K562 (cell line): ENCODE data around the gene NFATC3. TPM values are rescaled to one million over a fixed set of nuclear protein-coding genes. Genes with fewer than 3 reads are reported as not detected.

Experiments
- ATAC-seq: fragments of 200-7000 bp; cut with Tn5 transposase; 3 replicates; pipeline ENCODE4 v1.9.1; 2020; ENCODE audit warnings: moderate library complexity
- BruUV-seq: library from RNA; stranded (reverse); fragments of 400-500 nt; replicated peaks from 2 replicates; lab custom pipeline; 2021; lab: Mats Ljungman, UMichigan
- CTCF ChIA-PET: fragments of 300-600 bp; formaldehyde crosslinking; extraction: SDS; loops from one replicate; lab custom pipeline; 2021; ENCODE audit warnings: low intra/inter-chr PET ratio; lab: Yijun Ruan, JAX
- POLR2A ChIA-PET: fragments of 300-600, 350-650 bp; sonication (Branson Sonifier 250); formaldehyde crosslinking; extraction: SDS; loops from one replicate; lab custom pipeline; 2021; ENCODE audit warnings: antibody characterized with exemption, inconsistent platforms; lab: Yijun Ruan, JAX
- DNase-seq, 4 experiments: peaks; one replicate each; pipeline versions ENCODE4 v3.0.0 to v3.0.0-alpha.2; 2011 to 2018; ENCODE audit warnings: low spot score in 3 of 4, mixed read lengths in 3 of 4; ENCODE audit errors: extremely low read depth in 1 of 4
- FAIRE-seq: peaks from 2 replicates; lab custom pipeline; 2011; peaks lifted over from hg19 to GRCh38; lab: Jason Lieb, UNC
- H2AFZ ChIP-seq: 2 replicates; pipeline ENCODE4 v1.6.0; 2011; ENCODE audit warnings: low read depth, low read length, control low read depth, inconsistent platforms
- H3K27ac ChIP-seq: fragments of 200-600 bp; 3 replicates; pipeline ENCODE4 v1.8.0; 2011; ENCODE audit warnings: low read depth, mild to moderate bottlenecking, control low read depth, inconsistent platforms, low read length, moderate library complexity, mixed read lengths; ENCODE audit errors: extremely low read depth
- H3K27me3 ChIP-seq, 2 experiments: fragments of 300-600 bp in 1 of 2; 2 replicates in 1 of 2; 3 replicates in 1 of 2; pipeline versions ENCODE4 v1.6.0 to v1.8.0; 2011; ENCODE audit warnings: inconsistent platforms in 2 of 2, low read length in 2 of 2, mild to moderate bottlenecking in 1 of 2, mixed read lengths in 1 of 2, moderate library complexity in 1 of 2; ENCODE audit not compliant: control insufficient read depth in 2 of 2, insufficient read depth in 2 of 2
- H3K36me3 ChIP-seq: fragments of 300-600 bp; 3 replicates; pipeline ENCODE4 v1.8.0; 2011; ENCODE audit warnings: mild to moderate bottlenecking, low read length, inconsistent platforms; ENCODE audit not compliant: control insufficient read depth, insufficient read depth
- H3K4me1 ChIP-seq, 2 experiments: fragments of 200-600 bp in 1 of 2; replicated peaks in 1 of 2; 2 replicates in 1 of 2; 3 replicates in 1 of 2; pipeline versions ENCODE4 v1.5.1 to v1.8.0; 2011; ENCODE audit warnings: inconsistent platforms in 2 of 2, low read length in 2 of 2, mild to moderate bottlenecking in 1 of 2, mixed read lengths in 1 of 2, moderate library complexity in 1 of 2; ENCODE audit not compliant: control insufficient read depth in 2 of 2, insufficient read depth in 2 of 2
- H3K4me2 ChIP-seq: 2 replicates; pipeline ENCODE4 v1.6.1; 2011; ENCODE audit warnings: low read length, control low read depth, inconsistent platforms, mixed read lengths; ENCODE audit not compliant: insufficient read depth
- H3K4me3 ChIP-seq: fragments of 200-600 bp; sonication (generic), shearing (Covaris generic); 2 replicates; pipeline ENCODE4 v1.5.1; 2016; ENCODE audit warnings: control low read depth, inconsistent platforms
- H3K79me2 ChIP-seq: fragments of 200-600 bp; 3 replicates; pipeline ENCODE4 v1.8.0; 2011; ENCODE audit warnings: low read length, inconsistent platforms; ENCODE audit not compliant: control insufficient read depth, insufficient read depth
- H3K9ac ChIP-seq, 2 experiments: 2 replicates each; pipeline versions ENCODE4 v1.6.0 to v1.6.1; 2011; ENCODE audit warnings: low read depth in 2 of 2, low read length in 2 of 2, control low read depth in 1 of 2, inconsistent platforms in 1 of 2, mild to moderate bottlenecking in 1 of 2, mixed read lengths in 1 of 2; ENCODE audit not compliant: insufficient read depth in 1 of 2
- H3K9me1 ChIP-seq: one replicate; pipeline ENCODE4 v1.6.0; 2011; ENCODE audit warnings: inconsistent platforms, mild to moderate bottlenecking, low read length, moderate library complexity; ENCODE audit not compliant: control insufficient read depth, insufficient read depth
- H3K9me3 ChIP-seq: replicated peaks from 2 replicates; pipeline ENCODE4 v1.5.1; 2011; ENCODE audit warnings: low read depth, low read length, inconsistent platforms; ENCODE audit not compliant: control insufficient read depth, insufficient read depth
- H4K20me1 ChIP-seq: replicated peaks from 2 replicates; pipeline ENCODE4 v1.6.1; 2011; ENCODE audit warnings: low read length, inconsistent platforms, mixed read lengths; ENCODE audit not compliant: control insufficient read depth, insufficient read depth
- NFATC3 ChIP-seq: fragments of 450-650 bp; IDR thresholded peaks from 2 replicates; pipeline ENCODE4 v1.6.1; 2017; ENCODE audit warnings: mild to moderate bottlenecking
- YY1 ChIP-seq, 3 experiments: IDR thresholded peaks; 2 replicates each; pipeline ENCODE4 v1.6.1; 2011; ENCODE audit warnings: low read length in 2 of 3, mild to moderate bottlenecking in 2 of 3, moderate library complexity in 2 of 3, borderline replicate concordance in 1 of 3, control low read depth in 1 of 3, low read depth in 1 of 3; ENCODE audit not compliant: insufficient read depth in 3 of 3, insufficient replicate concordance in 2 of 3, control insufficient read depth in 1 of 3, insufficient read length in 1 of 3; ENCODE audit errors: extremely low read depth in 1 of 3
- ZBTB17 ChIP-seq: fragments of 450-650 bp; formaldehyde crosslinking; IDR thresholded peaks from 2 replicates; pipeline ENCODE4 v1.4.0; 2020; ENCODE audit warnings: mild to moderate bottlenecking
- ZNF239 ChIP-seq: fragments of 250-450 bp; sonication (Bioruptor Pico); IDR thresholded peaks from 2 replicates; pipeline ENCODE4 v1.4.0; 2020; ENCODE audit warnings: mild to moderate bottlenecking
- ZNF263 ChIP-seq: sonication (generic); formaldehyde crosslinking; IDR thresholded peaks from 2 replicates; pipeline ENCODE4 v1.8.0; 2022; ENCODE audit warnings: mild to moderate bottlenecking, missing genetic modification reagents, borderline replicate concordance
- WGBS: fragments of 100-300 bp; shearing (Covaris generic); methylation state at CpG from one replicate; pipeline ENCODE4 v1.1.6; 2016; ENCODE audit warnings: low coverage, mixed read lengths; ENCODE audit not compliant: insufficient coverage; ENCODE audit errors: missing lambda C conversion rate; 5-methylcytosine and 5-hydroxymethylcytosine counted together
- in situ Hi-C: fragments of 300-500 bp; cut with MboI; formaldehyde crosslinking; loops from 4 replicates; pipeline ENCODE4 v1.15.0; 2018; ENCODE audit warnings: inconsistent platforms, mixed read lengths
- intact Hi-C: fragments of 100-400 bp; cut with micrococcal nuclease; formaldehyde crosslinking; loops from 2 replicates; pipeline ENCODE4 v1.14.2; 2022
- polyA plus RNA-seq, 8 experiments: library from polyadenylated mRNA; depleted of rRNA in 4 of 8; stranded (reverse) in 5 of 8; unstranded in 3 of 8; fragments of >200 nt; fragmentation: Nextera tagmentation in 2 of 8; fragmentation: Illumina TruSeq in 1 of 8; extraction: Ambion mirVana in 2 of 8; extraction: Trizol in 1 of 8; gene quantifications; 2 replicates each; pipeline versions ENCODE4 v1.2.1 to v1.2.3, GENCODE V29; 2011 to 2014; ENCODE audit warnings: inconsistent platforms in 1 of 8, missing spikeins in 1 of 8
- total RNA-seq, 7 experiments: library from RNA; depleted of rRNA in 6 of 7; stranded (reverse); fragments of >200 nt in 6 of 7; fragmentation: Illumina TruSeq in 2 of 7; extraction: Trizol in 2 of 7; gene quantifications; 2 replicates each; pipeline versions ENCODE4 v1.2.1 to v1.2.3, GENCODE V29; 2011 to 2021; ENCODE audit warnings: low replicate concordance in 1 of 7

The NFATC3 gene
- total and polyA plus RNA-seq, 9 of the 15 experiments (the other 6 are each of a cell fraction or from before 2014, with no cell fraction given): 15.7 to 98.4 (median 59.4) TPM

DNA sequence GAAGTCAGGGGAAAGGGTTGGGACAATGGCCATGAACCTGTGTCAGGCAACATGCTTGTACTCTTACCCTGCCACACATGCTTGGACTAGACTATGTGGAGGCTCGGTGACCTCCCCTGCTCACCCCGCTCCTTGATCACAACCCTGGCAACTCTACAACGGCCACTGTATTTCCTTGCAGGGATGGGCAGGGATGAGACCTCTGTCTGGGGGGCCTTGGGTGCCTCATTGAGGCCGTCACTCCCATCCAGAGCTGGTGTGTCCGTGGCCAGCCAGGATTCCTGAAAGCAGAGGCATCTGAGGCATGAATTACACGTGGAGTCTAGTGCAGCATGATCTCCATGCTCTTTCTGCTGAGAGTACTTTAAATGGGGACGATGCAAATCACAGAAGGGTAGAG, 161.0 kb downstream of the NFATC3 start:
- Histone ChIP-seq H3K27ac (no peak overlapping the region), H4K20me1 (peaks cover 6% of the 10 kb centered on the region; the same call in 1 of the 2 replicates), H3K4me3 (peak overlapping the region; percentile 88), H3K9ac (peak overlapping the region; percentile 49 to 96; a peak in 2 of 4 replicates), H3K9me3 (no peaks in the 10 kb centered on the region), H3K27me3 (no peaks in the 10 kb centered on the region), H3K36me3 (peaks cover 2% of the 10 kb centered on the region; the same call in 1 of the 3 replicates), H3K79me2 (peaks cover 5% of the 10 kb centered on the region; the same call in 2 of the 3 replicates), H3K4me1 (peaks cover 26 to 35% of the 10 kb centered on the region in 2 experiments), H3K4me2 (peak overlapping the region; percentile 91), H3K9me1 (peaks cover 8% of the 10 kb centered on the region), H2AFZ (no peak overlapping the region)
- WGBS: 58% methylated on average over 7 of the region's 7 CpGs
- no peak for DNase-seq
- ChIA-PET CTCF (no interaction called here), POLR2A (interaction anchor here (0.7 to 0.8 kb wide), 2 partner anchors 53 to 270 kb away, joined by 3 read pairs; no protein-coding TSS in a partner anchor)
- no TSS peak for BruUV-seq
- no peak for ATAC-seq
- no peak for FAIRE-seq
- in situ Hi-C loops: loop anchor here (10.0 kb wide), 1 partner anchor 721 kb away; the partner anchor contains the start of gene RIPOR1
- no peak for TF ChIP-seq ZNF239
- TF ChIP-seq ZNF263 (CRISPR knock-in tag): 0 out of 2 replicates have a peak, but pooled peaks have one; percentile 4
- intact Hi-C loops: no loop called here

DNA sequence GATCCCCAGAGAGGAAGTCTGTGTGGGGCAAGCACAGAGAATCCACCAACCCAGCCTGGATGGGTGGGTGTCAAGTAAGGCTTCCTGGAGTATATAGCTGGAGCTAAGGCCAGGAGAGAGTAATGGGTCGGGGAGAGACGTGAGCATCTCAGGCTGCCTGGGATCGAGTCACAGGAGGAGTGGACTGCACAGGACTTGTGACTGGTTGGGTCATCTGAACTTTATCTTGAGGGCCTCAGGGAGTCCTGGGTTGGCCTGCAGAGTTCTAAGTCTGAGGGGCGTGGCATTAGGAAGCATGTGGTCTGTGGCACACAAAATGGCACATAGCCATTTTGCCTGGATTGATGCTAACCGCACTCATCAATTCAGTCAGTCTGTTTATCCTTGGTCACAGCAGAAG, 161.5 kb downstream of the NFATC3 start:
- Histone ChIP-seq H3K9ac (peak overlapping the region in 1 of 2 experiments; percentile 60; a peak in 1 of 4 replicates), H3K27ac (no peak overlapping the region; the same call in 2 of the 3 replicates), H3K9me3 (no peaks in the 10 kb centered on the region), H3K4me2 (peak overlapping the region; percentile 91; the same call in 1 of the 2 replicates), H3K27me3 (no peaks in the 10 kb centered on the region), H3K4me1 (peaks cover 26 to 35% of the 10 kb centered on the region in 2 experiments), H3K79me2 (peaks cover 5% of the 10 kb centered on the region; the same call in 2 of the 3 replicates), H3K36me3 (peaks cover 2% of the 10 kb centered on the region; the same call in 1 of the 3 replicates), H2AFZ (no peak overlapping the region), H4K20me1 (peaks cover 6% of the 10 kb centered on the region; the same call in 1 of the 2 replicates), H3K4me3 (no peak overlapping the region), H3K9me1 (peaks cover 8% of the 10 kb centered on the region)
- ATAC-seq: no peak
- intact Hi-C loops: no loop called here
- peak in 1 of 4 experiments; percentile 54 for DNase-seq
- in situ Hi-C loops: loop anchor here (10.0 kb wide), 1 partner anchor 722 kb away; the partner anchor contains the start of gene RIPOR1
- 41% methylated on average over 5 of the region's 5 CpGs for WGBS
- TF ChIP-seq NFATC3 (no peak), ZBTB17 (CRISPR knock-in tag) (peak; percentile 26; the same call in 1 of the 2 replicates), YY1 (IDR thresholded peaks at IDR 0.05; ENCODE audit: borderline replicate concordance in 1 of 3, control insufficient read depth in 1 of 3, extremely low read depth in 1 of 3, insufficient read depth in 3 of 3, insufficient read length in 1 of 3, insufficient replicate concordance in 2 of 3, low read depth in 1 of 3, low read length in 2 of 3) (peak in 1 of 3 experiments; percentile 39)
- CTCF ChIA-PET: no interaction called here
- FAIRE-seq: peak; percentile 48
- BruUV-seq: no TSS peak
- POLR2A ChIA-PET: interaction anchor here (0.8 kb wide), 1 partner anchor 53 kb away, joined by 3 read pairs; no protein-coding TSS in a partner anchor
